B cell (primary cell): ENCODE results near the gene HMGN3. TPM values are rescaled to one million over a fixed set of nuclear protein-coding genes. Genes with fewer than 3 reads are reported as not detected.

ENCODE experiments used
- ATAC-seq: fragments of 200-7000 bp; cut with Tn5 transposase; one replicate; pipeline ENCODE4 v1.10.0; 2021; ENCODE audit warnings: low read depth, mild to moderate bottlenecking, moderate number of reproducible peaks, moderate library complexity
- CTCF ChIA-PET: fragments of 350-600 bp; sonication (Branson Sonifier 250); formaldehyde crosslinking; loops from one replicate; lab custom pipeline; 2021; ENCODE audit warnings: antibody characterized with exemption, inconsistent platforms; lab: Charles Lee
- POLR2A ChIA-PET: fragments of 350-600 bp; sonication (Branson Sonifier 250); formaldehyde crosslinking; loops from one replicate; lab custom pipeline; 2021; ENCODE audit warnings: antibody characterized with exemption; lab: Charles Lee
- DNase-seq: peaks from one replicate; pipeline ENCODE4 v3.0.0; 2013
- H2AFZ ChIP-seq: 2 replicates; pipeline ENCODE4 v1.6.1; 2012; ENCODE audit warnings: mild to moderate bottlenecking, low read depth, low read length; ENCODE audit not compliant: insufficient read depth, poor library complexity, severe bottlenecking
- H3K27ac ChIP-seq, 2 donors: 1 replicate in 1 of 2; 2 replicates in 1 of 2; pipeline ENCODE4 v1.5.1; 2012 to 2013; ENCODE audit warnings: low read length in 2 of 2, mild to moderate bottlenecking in 2 of 2, moderate library complexity in 1 of 2
- H3K27me3 ChIP-seq, 4 experiments: fragments of 200-600 bp in 1 of 4; sonication (generic) in 1 of 4; replicated peaks in 1 of 4; 1 replicate in 2 of 4; 2 replicates in 2 of 4; pipeline versions ENCODE4 v1.6.1 to v1.7.0; 2013 to 2016; ENCODE audit warnings: low read length in 3 of 4, mild to moderate bottlenecking in 2 of 4, mixed read lengths in 1 of 4, moderate library complexity in 1 of 4; ENCODE audit not compliant: insufficient read depth in 4 of 4, control insufficient read depth in 3 of 4; ENCODE audit errors: control extremely low read depth in 1 of 4
- H3K36me3 ChIP-seq, 2 experiments: replicated peaks in 1 of 2; 1 replicate in 1 of 2; 2 replicates in 1 of 2; pipeline versions ENCODE4 v1.6.1 to v1.7.1; 2013; ENCODE audit warnings: low read length in 1 of 2; ENCODE audit not compliant: insufficient read depth in 2 of 2, control insufficient read depth in 1 of 2; ENCODE audit errors: control extremely low read depth in 1 of 2, extremely low read depth in 1 of 2
- H3K4me1 ChIP-seq, 2 donors: fragments of 200-600 bp in 1 of 2; sonication (generic) in 1 of 2; 1 replicate in 1 of 2; 2 replicates in 1 of 2; pipeline versions ENCODE4 v1.5.1 to v1.6.1; 2013 to 2017; ENCODE audit warnings: low read length in 2 of 2; ENCODE audit not compliant: control insufficient read depth in 2 of 2, insufficient read depth in 2 of 2
- H3K4me2 ChIP-seq: replicated peaks from 2 replicates; pipeline ENCODE3; 2012; ENCODE audit warnings: mild to moderate bottlenecking, low read depth, low read length; ENCODE audit not compliant: poor library complexity, severe bottlenecking
- H3K4me3 ChIP-seq, 5 experiments: fragments of 200-600 bp in 1 of 5; sonication (generic) in 1 of 5; 1 replicate in 3 of 5; 2 replicates in 2 of 5; pipeline versions ENCODE4 v1.5.1 to v1.7.0; 2011 to 2016; ENCODE audit warnings: low read length in 4 of 5, mild to moderate bottlenecking in 4 of 5, low read depth in 2 of 5, control low read depth in 1 of 5, moderate library complexity in 1 of 5; ENCODE audit not compliant: insufficient read depth in 1 of 5; ENCODE audit errors: control extremely low read depth in 1 of 5, extremely low read depth in 1 of 5
- H3K79me2 ChIP-seq: fragments of 200-600 bp; sonication (generic); one replicate; pipeline ENCODE4 v1.6.0; 2016; ENCODE audit warnings: low read length; ENCODE audit not compliant: control insufficient read depth, insufficient read depth
- H3K9ac ChIP-seq: fragments of 200-600 bp; sonication (generic); 2 replicates; pipeline ENCODE4 v1.6.1; 2017; ENCODE audit warnings: mild to moderate bottlenecking, low read length, moderate library complexity
- H3K9me3 ChIP-seq, 3 donors: one replicate each; pipeline versions ENCODE4 v1.6.1 to v1.7.1; 2013; ENCODE audit warnings: low read length in 2 of 3; ENCODE audit not compliant: control insufficient read depth in 2 of 3, insufficient read depth in 1 of 3; ENCODE audit errors: control extremely low read depth in 1 of 3
- H4K20me1 ChIP-seq: 2 replicates; pipeline ENCODE4 v1.6.0; 2012; ENCODE audit warnings: mild to moderate bottlenecking, low read length; ENCODE audit not compliant: insufficient read depth, control insufficient read depth, poor library complexity, severe bottlenecking
- H3K27ac Mint-ChIP-seq: one replicate; pipeline ENCODE4 v1.8.0; 2021; ENCODE audit warnings: mixed read lengths
- H3K27me3 Mint-ChIP-seq: one replicate; pipeline ENCODE4 v1.8.0; 2021; ENCODE audit warnings: mixed read lengths
- H3K4me1 Mint-ChIP-seq: one replicate; pipeline ENCODE4 v1.8.0; 2021; ENCODE audit warnings: mixed read lengths
- H3K4me3 Mint-ChIP-seq: one replicate; pipeline ENCODE4 v1.8.0; 2021; ENCODE audit warnings: mixed read lengths
- H3K9me3 Mint-ChIP-seq: one replicate; pipeline ENCODE4 v1.8.0; 2022; ENCODE audit warnings: mixed read lengths; ENCODE audit not compliant: insufficient read depth
- CTCF ChIP-seq: fragments of 200-600 bp; IDR thresholded peaks from one replicate; pipeline ENCODE4 v1.8.0; 2022; ENCODE audit warnings: antibody characterized with exemption, mild to moderate bottlenecking
- EZH2 ChIP-seq: IDR thresholded peaks from 2 replicates; pipeline ENCODE4 v1.6.1; 2012; ENCODE audit warnings: borderline replicate concordance, low read depth, mild to moderate bottlenecking, moderate library complexity, low read length; ENCODE audit not compliant: insufficient read depth, poor library complexity, severe bottlenecking
- WGBS: methylation state at CpG from one replicate; pipeline ENCODE4 v1.1.5; 2013; ENCODE audit warnings: missing lambda C conversion rate; ENCODE audit not compliant: insufficient coverage; 5-methylcytosine and 5-hydroxymethylcytosine counted together
- intact Hi-C: fragments of 100-400 bp; cut with micrococcal nuclease; formaldehyde crosslinking; loops from one replicate; pipeline ENCODE4 v1.10.0; 2022
- polyA plus RNA-seq: library from polyadenylated mRNA; depleted of rRNA; stranded (reverse); fragments of >200 nt; gene quantifications from 2 replicates; pipeline ENCODE4 v1.2.3, GENCODE V29; 2012
- total RNA-seq, 2 donors: library from RNA; stranded (reverse); fragments of 120-200 nt in 1 of 2; gene quantifications; 1 replicate in 1 of 2; 2 replicates in 1 of 2; pipeline versions ENCODE4 v1.2.3 to v1.2.4, GENCODE V29; 2013 to 2022

HMGN3 gene
- total and polyA plus RNA-seq, 2 donors (not counting 1 experiment from before 2014, with no cell fraction given) = 40.1 to 44.3 TPM

GRCh38 chr6:79212859-79213258 is 21.6 kb downstream of the HMGN3 start:
- Histone ChIP-seq H3K9me3 (no peaks in the 10 kb centered on the region), H3K9ac (no peak overlapping the region), H3K4me3 (no peak overlapping the region), H3K27me3 (no peaks in the 10 kb centered on the region), H3K4me1 (no peaks in the 10 kb centered on the region), H3K36me3 (peaks cover 4 to 13% of the 10 kb centered on the region in 2 experiments), H2AFZ (no peak overlapping the region), H4K20me1 (no peaks in the 10 kb centered on the region), H3K4me2 (no peak overlapping the region), H3K27ac (no peak overlapping the region), H3K79me2 (peaks cover 3% of the 10 kb centered on the region)
- H3K9me3 Mint-ChIP-seq = no peaks in the 10 kb centered on the region
- no peaks in the 10 kb centered on the region for H3K4me1 Mint-ChIP-seq
- no CpG with 5 or more reads among the region's 2 CpGs for WGBS
- DNase-seq (no peak), ATAC-seq (no peak)
- H3K4me3 Mint-ChIP-seq = no peak overlapping the region
- ChIA-PET CTCF (no interaction called here), POLR2A (no interaction called here)
- no peak for TF ChIP-seq CTCF
- TF ChIP-seq EZH2 = no peak
- no peaks in the 10 kb centered on the region for H3K27me3 Mint-ChIP-seq
- H3K27ac Mint-ChIP-seq = no peak overlapping the region
- intact Hi-C loops = no loop called here

GRCh38 chr6:79208816-79209215 is 25.7 kb downstream of the HMGN3 start:
- Histone ChIP-seq H3K9me3 (no peaks in the 10 kb centered on the region), H3K79me2 (no peaks in the 10 kb centered on the region), H3K9ac (no peak overlapping the region), H3K27ac (no peak overlapping the region), H3K27me3 (no peaks in the 10 kb centered on the region), H3K36me3 (peaks cover 6 to 18% of the 10 kb centered on the region in 2 experiments), H3K4me1 (no peaks in the 10 kb centered on the region), H3K4me3 (no peak overlapping the region), H3K4me2 (no peak overlapping the region), H2AFZ (no peak overlapping the region), H4K20me1 (no peaks in the 10 kb centered on the region)
- H3K4me3 Mint-ChIP-seq = no peak overlapping the region
- TF ChIP-seq EZH2 = no peak
- TF ChIP-seq CTCF = no peak
- intact Hi-C loops = no loop called here
- H3K4me1 Mint-ChIP-seq = no peaks in the 10 kb centered on the region
- no peaks in the 10 kb centered on the region for H3K9me3 Mint-ChIP-seq
- ChIA-PET CTCF (no interaction called here), POLR2A (no interaction called here)
- H3K27me3 Mint-ChIP-seq = no peaks in the 10 kb centered on the region
- no peak for ATAC-seq
- DNase-seq = no peak
- H3K27ac Mint-ChIP-seq = no peak overlapping the region
